ENCODE data around the gene SNCAIP. TPM values are rescaled to one million over a fixed set of nuclear protein-coding genes. Genes with fewer than 3 reads are reported as not detected.

Gene SNCAIP
- total RNA-seq, 1 donor from 2014 or later, result 4.4 TPM

DNA sequence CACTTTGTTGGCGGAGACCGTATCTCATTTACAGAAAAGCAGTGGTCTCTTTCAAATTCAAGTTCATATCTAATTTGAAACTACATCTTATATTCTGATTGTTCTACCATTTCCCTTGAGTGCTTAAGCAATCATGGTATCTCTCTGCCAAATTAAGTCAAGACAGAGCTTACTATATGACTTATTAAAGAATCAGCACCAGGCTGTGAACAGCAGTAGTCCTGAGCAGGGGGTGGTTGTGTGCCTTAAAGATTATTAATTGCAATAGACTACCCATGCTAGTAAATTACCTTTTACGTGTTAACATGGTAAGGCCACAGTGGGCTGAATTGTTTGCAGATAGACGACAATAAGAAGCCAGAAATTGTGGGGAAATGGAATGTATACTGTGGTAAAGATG lies 21.5 kb downstream of the SNCAIP start:
- no peak overlapping the region for H3K4me3 ChIP-seq
- TF ChIP-seq, protein P1, sequence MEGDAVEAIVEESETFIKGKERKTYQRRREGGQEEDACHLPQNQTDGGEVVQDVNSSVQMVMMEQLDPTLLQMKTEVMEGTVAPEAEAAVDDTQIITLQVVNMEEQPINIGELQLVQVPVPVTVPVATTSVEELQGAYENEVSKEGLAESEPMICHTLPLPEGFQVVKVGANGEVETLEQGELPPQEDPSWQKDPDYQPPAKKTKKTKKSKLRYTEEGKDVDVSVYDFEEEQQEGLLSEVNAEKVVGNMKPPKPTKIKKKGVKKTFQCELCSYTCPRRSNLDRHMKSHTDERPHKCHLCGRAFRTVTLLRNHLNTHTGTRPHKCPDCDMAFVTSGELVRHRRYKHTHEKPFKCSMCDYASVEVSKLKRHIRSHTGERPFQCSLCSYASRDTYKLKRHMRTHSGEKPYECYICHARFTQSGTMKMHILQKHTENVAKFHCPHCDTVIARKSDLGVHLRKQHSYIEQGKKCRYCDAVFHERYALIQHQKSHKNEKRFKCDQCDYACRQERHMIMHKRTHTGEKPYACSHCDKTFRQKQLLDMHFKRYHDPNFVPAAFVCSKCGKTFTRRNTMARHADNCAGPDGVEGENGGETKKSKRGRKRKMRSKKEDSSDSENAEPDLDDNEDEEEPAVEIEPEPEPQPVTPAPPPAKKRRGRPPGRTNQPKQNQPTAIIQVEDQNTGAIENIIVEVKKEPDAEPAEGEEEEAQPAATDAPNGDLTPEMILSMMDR (IDR thresholded peaks at IDR 0.05), result no peak
- H3K9me3 ChIP-seq, result no peaks in the 10 kb centered on the region
- H3K36me3 ChIP-seq, result no peaks in the 10 kb centered on the region
- no peaks in the 10 kb centered on the region for H3K27me3 ChIP-seq (ENCODE audit: low read depth)
- H3K27ac ChIP-seq, result no peak overlapping the region
- intact Hi-C loops (cut with DNase I), result no loop called here
- H3K4me1 ChIP-seq, result no peaks in the 10 kb centered on the region
- no peak for ATAC-seq
- no peak for DNase-seq

DNA sequence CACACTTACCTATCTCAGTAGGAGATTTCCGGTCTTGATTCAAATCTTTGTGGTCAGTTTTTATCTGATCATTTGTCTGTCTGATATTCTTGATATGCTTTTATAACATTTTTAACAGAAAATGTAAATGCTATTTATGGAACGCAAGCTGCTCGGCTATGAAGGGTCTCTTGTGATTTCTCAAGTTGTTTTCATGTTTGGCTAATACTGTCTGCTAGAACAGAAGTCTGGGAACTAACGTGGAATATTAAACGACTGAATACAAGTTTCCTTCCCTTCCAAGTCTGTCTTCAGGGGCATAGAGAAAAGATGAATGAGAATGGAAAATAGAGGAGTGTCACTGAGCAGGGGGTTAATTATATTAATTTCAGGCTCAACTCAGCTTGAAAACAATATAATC lies 27.6 kb downstream of the SNCAIP start:
- Histone ChIP-seq H3K27me3 (ENCODE audit: low read depth) (no peaks in the 10 kb centered on the region), H3K4me1 (no peaks in the 10 kb centered on the region), H3K9me3 (no peaks in the 10 kb centered on the region), H3K4me3 (no peak overlapping the region), H3K36me3 (no peaks in the 10 kb centered on the region), H3K27ac (no peak overlapping the region)
- intact Hi-C loops (cut with DNase I), result no loop called here
- TF ChIP-seq, protein P1 (IDR thresholded peaks at IDR 0.05), result no peak
- ATAC-seq, result no peak
- DNase-seq, result no peak

DNA sequence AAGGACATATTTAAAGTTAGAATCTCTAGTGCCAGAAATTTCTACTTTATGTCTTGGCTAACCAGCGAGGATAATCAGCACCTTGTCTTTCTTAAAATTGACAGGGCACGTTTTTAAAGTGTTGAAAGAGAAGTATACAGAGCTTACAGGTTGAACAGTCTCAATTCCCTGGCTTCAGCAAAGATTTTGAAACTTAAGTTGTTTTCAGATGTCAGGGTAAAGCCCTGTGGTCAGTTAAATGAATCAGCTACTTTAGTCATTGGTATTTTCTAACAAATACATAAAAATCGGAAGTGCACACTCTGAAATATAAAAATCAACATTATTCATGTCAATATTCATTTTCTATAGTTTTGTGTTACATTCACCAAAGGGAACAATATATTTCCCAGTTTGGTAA lies 29.1 kb downstream of the SNCAIP start:
- H3K27me3 ChIP-seq (ENCODE audit: low read depth), result no peaks in the 10 kb centered on the region
- DNase-seq, result no peak
- no peaks in the 10 kb centered on the region for H3K4me1 ChIP-seq
- no peak overlapping the region for H3K27ac ChIP-seq
- ATAC-seq, result no peak
- TF ChIP-seq, protein P1 (IDR thresholded peaks at IDR 0.05), result no peak
- no peaks in the 10 kb centered on the region for H3K36me3 ChIP-seq
- intact Hi-C loops (cut with DNase I), result no loop called here
- no peak overlapping the region for H3K4me3 ChIP-seq
- no peaks in the 10 kb centered on the region for H3K9me3 ChIP-seq

DNA sequence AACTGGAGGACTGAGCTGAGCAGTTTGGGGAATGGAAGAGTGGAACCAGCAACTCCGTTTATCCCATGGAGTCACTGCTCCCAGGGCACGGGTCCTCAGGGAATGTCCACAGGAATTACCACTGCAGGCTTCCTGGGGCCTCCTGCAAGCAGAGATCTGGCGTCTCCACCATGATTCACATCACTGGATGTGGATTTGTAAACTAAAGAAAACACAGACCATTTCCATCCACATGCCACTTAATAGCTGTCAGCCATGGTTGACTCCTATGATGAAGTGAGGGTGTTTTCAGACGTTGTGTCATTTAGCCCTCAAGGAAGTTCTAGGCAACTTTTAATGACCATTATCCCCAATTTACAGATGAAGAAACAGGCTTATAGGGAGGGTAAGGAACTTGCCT lies 30.2 kb downstream of the SNCAIP start:
- H3K36me3 ChIP-seq, result no peaks in the 10 kb centered on the region
- ATAC-seq, result no peak
- no peak overlapping the region for H3K27ac ChIP-seq
- no peaks in the 10 kb centered on the region for H3K9me3 ChIP-seq
- H3K27me3 ChIP-seq (ENCODE audit: low read depth), result no peaks in the 10 kb centered on the region
- intact Hi-C loops (cut with DNase I), result no loop called here
- no peak overlapping the region for H3K4me3 ChIP-seq
- H3K4me1 ChIP-seq, result no peaks in the 10 kb centered on the region
- TF ChIP-seq, protein P1 (IDR thresholded peaks at IDR 0.05), result no peak
- DNase-seq, result no peak

DNA sequence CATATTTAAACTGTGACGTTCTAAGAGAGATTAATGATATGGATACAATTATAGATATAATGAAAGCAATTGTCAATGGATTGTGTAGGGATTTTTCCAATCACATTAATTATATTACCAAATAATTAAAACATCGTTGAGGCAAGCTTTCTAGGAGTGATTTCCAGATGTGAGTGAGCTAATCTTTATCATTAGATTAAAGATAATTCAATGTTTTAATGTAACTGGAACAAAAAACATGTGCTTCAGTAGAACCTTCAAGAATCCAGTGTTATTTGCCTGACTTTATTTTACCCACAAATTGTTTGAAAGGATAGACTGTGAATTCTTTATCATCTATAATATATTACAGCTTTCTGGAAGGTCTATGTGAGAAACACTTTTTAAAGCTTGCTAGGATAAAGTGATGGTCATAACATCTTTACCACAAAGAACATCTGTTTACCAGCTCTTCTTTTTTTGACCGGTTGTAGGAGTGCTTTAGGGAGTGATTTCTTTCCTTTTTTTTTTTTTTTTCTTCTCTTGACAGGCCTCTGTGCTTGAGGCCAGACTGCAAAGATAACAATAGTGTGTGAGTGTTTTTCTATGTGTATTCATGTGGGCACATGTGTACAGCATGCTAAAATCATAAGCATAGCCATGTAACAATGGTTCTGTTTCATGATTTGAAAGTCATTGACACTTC lies 35.0 kb downstream of the SNCAIP start:
- ATAC-seq, result no peak

More for the DNA sequence above, 35.0 kb downstream of the SNCAIP start:
- H3K27ac ChIP-seq, result no peak overlapping the region
- no peak overlapping the region for H3K4me3 ChIP-seq
- no peaks in the 10 kb centered on the region for H3K4me1 ChIP-seq
- intact Hi-C loops (cut with DNase I), result no loop called here
- no peaks in the 10 kb centered on the region for H3K27me3 ChIP-seq (ENCODE audit: low read depth)
- TF ChIP-seq, protein P1 (IDR thresholded peaks at IDR 0.05), result no peak
- H3K36me3 ChIP-seq, result no peaks in the 10 kb centered on the region
- no peak for DNase-seq
- H3K9me3 ChIP-seq, result no peaks in the 10 kb centered on the region

Data from lower lobe of right lung (tissue), 2 donors.